Activated CD8-positive, alpha-beta T cell treated with anti-CD3 and anti-CD28 coated beads for 36 hours (primary cell): ENCODE measurements around the gene MFSD6. TPM values are rescaled to one million over a fixed set of nuclear protein-coding genes. Genes with fewer than 3 reads are reported as not detected.
A peak's percentile ranks its signal among the peaks of the same experiment; 100 is the strongest.

Experiments used
- ATAC-seq: fragments of 200-7000 bp; cut with Tn5 transposase; one replicate; pipeline ENCODE4 v1.10.0; 2021; ENCODE audit warnings: mild to moderate bottlenecking, moderate library complexity
- CTCF ChIA-PET: fragments of 350-600 bp; sonication (Branson Sonifier 250); formaldehyde crosslinking; loops from one replicate; lab custom pipeline; 2021; ENCODE audit warnings: antibody characterized with exemption; lab: Charles Lee
- POLR2A ChIA-PET: fragments of 350-600 bp; sonication (Branson Sonifier 250); formaldehyde crosslinking; loops from one replicate; lab custom pipeline; 2021; ENCODE audit warnings: antibody characterized with exemption; lab: Charles Lee
- DNase-seq: peaks from one replicate; pipeline ENCODE4 v3.0.0-alpha.2; 2020
- H3K27ac Mint-ChIP-seq: one replicate; pipeline ENCODE4 v1.8.0; 2021; ENCODE audit warnings: mild to moderate bottlenecking, mixed read lengths
- H3K27me3 Mint-ChIP-seq: one replicate; pipeline ENCODE4 v1.8.0; 2021; ENCODE audit warnings: mixed read lengths
- H3K36me3 Mint-ChIP-seq: one replicate; pipeline ENCODE4 v1.8.0; 2021; ENCODE audit warnings: low read depth, mixed read lengths
- H3K4me1 Mint-ChIP-seq: one replicate; pipeline ENCODE4 v1.8.0; 2021; ENCODE audit warnings: low read depth, mixed read lengths
- H3K4me3 Mint-ChIP-seq: one replicate; pipeline ENCODE4 v1.8.0; 2021; ENCODE audit warnings: mild to moderate bottlenecking, moderate library complexity, mixed read lengths
- H3K9me3 Mint-ChIP-seq: one replicate; pipeline ENCODE4 v1.8.0; 2021; ENCODE audit warnings: mixed read lengths
- intact Hi-C: fragments of 100-400 bp; cut with micrococcal nuclease; formaldehyde crosslinking; loops from one replicate; pipeline ENCODE4 v1.10.0; 2022
- total RNA-seq, 2 experiments: library from RNA; stranded (reverse); gene quantifications; one replicate each; pipeline ENCODE4 v1.2.3, GENCODE V29; 2021
- TF ChIP-seq, protein P1 (sequence below): fragments of 200-600 bp; IDR thresholded peaks from one replicate; pipeline ENCODE4 v1.8.0; 2022; ENCODE audit warnings: antibody characterized with exemption, mild to moderate bottlenecking

MFSD6 gene
- total RNA-seq, 2 experiments from 2014 or later: 31.5 to 32.8 TPM

DNA sequence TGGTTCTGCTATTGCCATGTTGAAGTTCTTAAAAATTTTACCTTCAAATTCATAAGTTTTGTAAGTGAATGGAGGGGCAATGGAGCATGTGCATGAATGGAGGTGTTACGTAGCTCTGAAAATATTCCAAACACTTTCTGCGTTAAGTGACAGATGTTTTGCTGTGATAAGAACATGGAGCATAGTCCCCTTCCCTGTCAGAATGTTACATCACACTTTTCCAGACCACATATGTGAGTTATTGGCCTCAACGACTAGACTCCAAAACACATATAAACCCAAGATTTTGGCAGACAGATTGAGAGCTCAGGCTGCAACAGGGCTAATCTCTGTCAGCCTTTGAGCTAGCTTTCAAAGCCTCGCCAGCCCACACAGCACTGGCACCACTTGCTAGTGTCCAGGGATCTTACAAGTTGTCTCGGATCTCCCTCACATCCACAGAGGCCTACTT is 27.2 kb upstream of the MFSD6 start:
- H3K4me1 Mint-ChIP-seq: peaks cover 5% of the 10 kb centered on the region
- TF ChIP-seq, protein P1, sequence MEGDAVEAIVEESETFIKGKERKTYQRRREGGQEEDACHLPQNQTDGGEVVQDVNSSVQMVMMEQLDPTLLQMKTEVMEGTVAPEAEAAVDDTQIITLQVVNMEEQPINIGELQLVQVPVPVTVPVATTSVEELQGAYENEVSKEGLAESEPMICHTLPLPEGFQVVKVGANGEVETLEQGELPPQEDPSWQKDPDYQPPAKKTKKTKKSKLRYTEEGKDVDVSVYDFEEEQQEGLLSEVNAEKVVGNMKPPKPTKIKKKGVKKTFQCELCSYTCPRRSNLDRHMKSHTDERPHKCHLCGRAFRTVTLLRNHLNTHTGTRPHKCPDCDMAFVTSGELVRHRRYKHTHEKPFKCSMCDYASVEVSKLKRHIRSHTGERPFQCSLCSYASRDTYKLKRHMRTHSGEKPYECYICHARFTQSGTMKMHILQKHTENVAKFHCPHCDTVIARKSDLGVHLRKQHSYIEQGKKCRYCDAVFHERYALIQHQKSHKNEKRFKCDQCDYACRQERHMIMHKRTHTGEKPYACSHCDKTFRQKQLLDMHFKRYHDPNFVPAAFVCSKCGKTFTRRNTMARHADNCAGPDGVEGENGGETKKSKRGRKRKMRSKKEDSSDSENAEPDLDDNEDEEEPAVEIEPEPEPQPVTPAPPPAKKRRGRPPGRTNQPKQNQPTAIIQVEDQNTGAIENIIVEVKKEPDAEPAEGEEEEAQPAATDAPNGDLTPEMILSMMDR: no peak
- no peaks in the 10 kb centered on the region for H3K9me3 Mint-ChIP-seq
- no peaks in the 10 kb centered on the region for H3K36me3 Mint-ChIP-seq
- intact Hi-C loops: no loop called here
- CTCF ChIA-PET: interaction anchor here (0.5 to 1.4 kb wide), 3 partner anchors 14 to 299 kb away, joined by 3 read pairs; no protein-coding TSS in a partner anchor
- H3K27ac Mint-ChIP-seq: no peak overlapping the region
- DNase-seq (no peak), ATAC-seq (no peak)
- no peaks in the 10 kb centered on the region for H3K27me3 Mint-ChIP-seq
- POLR2A ChIA-PET: no interaction called here
- no peak overlapping the region for H3K4me3 Mint-ChIP-seq

DNA sequence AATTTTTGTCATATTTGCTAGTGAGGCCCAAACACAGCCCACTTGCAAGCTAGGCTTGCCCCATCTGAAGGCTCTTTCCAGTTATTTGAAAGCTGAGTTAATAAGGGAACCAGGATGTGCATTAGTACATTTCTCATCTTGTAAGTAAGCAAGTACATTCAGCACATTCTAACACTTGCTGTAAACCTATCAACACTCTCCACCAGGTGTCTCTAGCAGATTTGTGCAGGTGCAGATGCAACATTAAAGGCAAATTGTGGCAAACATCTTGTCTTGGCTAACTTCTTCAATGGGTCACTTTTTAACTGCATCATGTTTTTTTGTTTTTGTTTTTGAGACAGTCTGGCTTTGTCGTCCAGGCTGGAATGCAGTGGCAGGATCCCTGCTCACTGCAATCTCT is 25.3 kb upstream of the MFSD6 start:
- Mint-ChIP-seq H3K4me1 (peaks cover 5% of the 10 kb centered on the region), H3K27ac (no peak overlapping the region), H3K27me3 (no peaks in the 10 kb centered on the region), H3K36me3 (no peaks in the 10 kb centered on the region), H3K4me3 (no peak overlapping the region), H3K9me3 (no peaks in the 10 kb centered on the region)
- CTCF ChIA-PET: interaction anchor here (0.6 to 2.4 kb wide), 21 partner anchors 10 to 423 kb away, joined by 3 to 9 read pairs (median 4); no protein-coding TSS in a partner anchor
- DNase-seq: peak; percentile 37
- POLR2A ChIA-PET: interaction anchor here (0.8 kb wide), 1 partner anchor 50 kb away, joined by 3 read pairs; no protein-coding TSS in a partner anchor
- intact Hi-C loops: loop anchor here (2.0 kb wide), 1 partner anchor 422 kb away; no protein-coding TSS in a partner anchor
- TF ChIP-seq, protein P1: peak; percentile 62
- peak; percentile 80 for ATAC-seq

GRCh38 chr2:190387422-190387821 is 20.7 kb upstream of the MFSD6 start:
- Mint-ChIP-seq H3K36me3 (no peaks in the 10 kb centered on the region), H3K27me3 (peaks cover 2% of the 10 kb centered on the region), H3K4me1 (peaks cover 5% of the 10 kb centered on the region), H3K4me3 (no peak overlapping the region), H3K9me3 (no peaks in the 10 kb centered on the region), H3K27ac (no peak overlapping the region)
- TF ChIP-seq, protein P1: no peak
- intact Hi-C loops: no loop called here
- CTCF ChIA-PET: interaction anchor here (0.9 kb wide), 1 partner anchor 298 kb away, joined by 4 read pairs; no protein-coding TSS in a partner anchor
- POLR2A ChIA-PET: no interaction called here
- ATAC-seq: no peak
- DNase-seq: no peak

DNA sequence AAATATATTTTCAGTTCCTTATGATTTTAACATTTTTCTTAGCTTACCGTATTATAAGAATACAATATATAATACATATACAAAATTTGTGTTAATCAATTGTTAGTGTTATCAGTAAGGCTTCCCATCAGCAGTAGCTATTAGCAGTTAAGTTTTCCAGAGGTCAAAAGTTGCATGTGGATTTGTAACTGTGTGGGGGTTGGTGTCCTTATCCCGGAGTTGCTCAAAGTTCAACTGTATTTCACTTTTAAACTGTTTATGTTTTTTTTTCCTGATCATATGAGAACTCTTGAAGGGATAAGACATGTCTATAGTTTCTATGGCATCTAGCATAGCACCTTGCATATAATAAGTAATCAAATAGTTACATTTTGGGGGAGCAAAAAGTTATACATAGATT is 11.9 kb upstream of the MFSD6 start:
- CTCF ChIA-PET: interaction anchor here (0.7 kb wide), 1 partner anchor 14 kb away, joined by 3 read pairs; no protein-coding TSS in a partner anchor
- Mint-ChIP-seq H3K9me3 (no peaks in the 10 kb centered on the region), H3K4me1 (no peaks in the 10 kb centered on the region), H3K4me3 (no peak overlapping the region), H3K36me3 (no peaks in the 10 kb centered on the region), H3K27ac (no peak overlapping the region), H3K27me3 (peaks cover 2% of the 10 kb centered on the region)
- DNase-seq (no peak), ATAC-seq (no peak)
- intact Hi-C loops: no loop called here
- POLR2A ChIA-PET: interaction anchor here (0.6 kb wide), 1 partner anchor 284 kb away, joined by 3 read pairs; no protein-coding TSS in a partner anchor
- TF ChIP-seq, protein P1: no peak

- TF ChIP-seq, protein P1: no peak
- no peak for DNase-seq
- no peak overlapping the region for H3K4me3 Mint-ChIP-seq
- CTCF ChIA-PET: interaction anchor here (1.3 kb wide), 1 partner anchor 378 kb away, joined by 3 read pairs; no protein-coding TSS in a partner anchor
- no peak for ATAC-seq
- intact Hi-C loops: loop anchor here (10.0 kb wide), 1 partner anchor 272 kb away; no protein-coding TSS in a partner anchor
- H3K4me1 Mint-ChIP-seq: peaks cover 1% of the 10 kb centered on the region
- H3K9me3 Mint-ChIP-seq: no peaks in the 10 kb centered on the region
- H3K27ac Mint-ChIP-seq: no peak overlapping the region
- POLR2A ChIA-PET: interaction anchor here (0.7 to 1.0 kb wide), 2 partner anchors 98 to 131 kb away, joined by 3 to 4 read pairs; partner anchors contain the start of gene NEMP2
- no peaks in the 10 kb centered on the region for H3K27me3 Mint-ChIP-seq
- no peaks in the 10 kb centered on the region for H3K36me3 Mint-ChIP-seq
These were observed 5.1 kb upstream of the MFSD6 start for GRCh38 chr2:190402986-190403603.
